T-helper 9 cell (primary cell): ENCODE results near the gene VDAC1.
"Not testable (repeated sequence)": the region's sequence is repeated elsewhere in the genome, so short reads cannot be mapped to it uniquely, and the experiment has no call there.

Experiments used
- DNase-seq: peaks from one replicate; pipeline ENCODE4 v3.0.0-alpha.2; 2020
- total RNA-seq, 2 donors: gene quantifications; one replicate each; lab custom pipeline; 2026; lab: John Stamatoyannopoulos, UW

Gene VDAC1, protein sequence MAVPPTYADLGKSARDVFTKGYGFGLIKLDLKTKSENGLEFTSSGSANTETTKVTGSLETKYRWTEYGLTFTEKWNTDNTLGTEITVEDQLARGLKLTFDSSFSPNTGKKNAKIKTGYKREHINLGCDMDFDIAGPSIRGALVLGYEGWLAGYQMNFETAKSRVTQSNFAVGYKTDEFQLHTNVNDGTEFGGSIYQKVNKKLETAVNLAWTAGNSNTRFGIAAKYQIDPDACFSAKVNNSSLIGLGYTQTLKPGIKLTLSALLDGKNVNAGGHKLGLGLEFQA
- 69.7 to 123 reads per million in 2 donors for total RNA-seq

- DNase-seq = peak; percentile 82
Observed at GRCh38 chr5:134004626-134005416, at the start of gene VDAC1. TSS of gene VDAC1 (minus strand) at chr5:134004975. CDS start at chr5:133993012, 11,963 bp downstream.

DNA sequence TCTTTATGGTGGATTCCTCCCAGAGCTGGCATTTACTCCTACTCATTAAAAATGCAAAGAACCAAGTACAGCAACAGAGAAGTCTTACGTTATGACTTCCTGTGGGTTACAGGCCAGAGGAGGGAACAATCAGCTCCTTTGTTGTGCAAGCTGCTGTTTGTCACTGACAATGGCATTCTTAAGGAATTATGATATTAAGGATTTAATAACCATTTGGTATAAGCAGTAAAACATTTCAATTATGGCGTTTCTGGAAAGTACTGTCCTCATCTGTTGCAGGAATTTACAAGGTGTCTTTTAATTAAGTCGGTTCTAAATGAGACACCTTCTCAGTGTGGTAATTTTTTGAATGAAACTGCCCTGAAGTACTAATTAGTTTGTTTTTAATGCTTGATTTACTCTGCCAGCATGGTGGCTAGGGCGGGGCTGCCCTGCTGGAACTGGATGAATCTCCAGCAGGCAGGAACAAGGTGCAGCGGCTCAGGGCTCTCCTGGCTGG, 49.1 kb upstream of the VDAC1 start:
- DNase-seq = no peak

- no peak for DNase-seq
Observed at GRCh38 chr5:134053314-134053839, 48.6 kb upstream of the VDAC1 start.

DNA sequence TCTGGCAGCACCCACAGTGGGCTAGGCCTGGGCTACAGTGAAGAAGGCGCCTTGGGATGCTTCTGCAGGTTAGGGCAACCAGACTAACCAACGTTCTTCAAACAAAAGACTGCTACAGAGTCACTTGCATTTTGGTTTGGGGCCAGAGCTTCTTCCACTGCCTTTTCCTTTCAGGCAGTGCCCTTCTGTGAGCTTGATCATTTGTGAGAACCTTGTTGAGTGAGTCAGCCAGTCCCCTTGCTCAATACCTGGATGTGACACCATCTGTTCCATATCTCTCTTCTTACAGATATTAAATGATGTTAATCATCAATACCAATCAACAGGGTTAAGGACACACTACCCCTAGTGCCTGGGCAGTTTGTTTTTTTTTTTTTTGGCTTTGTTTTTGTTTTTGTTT, 46.5 kb upstream of the VDAC1 start:
- no peak for DNase-seq

- DNase-seq = no peak
Observed at GRCh38 chr5:134048864-134049263, 44.1 kb upstream of the VDAC1 start.

DNA sequence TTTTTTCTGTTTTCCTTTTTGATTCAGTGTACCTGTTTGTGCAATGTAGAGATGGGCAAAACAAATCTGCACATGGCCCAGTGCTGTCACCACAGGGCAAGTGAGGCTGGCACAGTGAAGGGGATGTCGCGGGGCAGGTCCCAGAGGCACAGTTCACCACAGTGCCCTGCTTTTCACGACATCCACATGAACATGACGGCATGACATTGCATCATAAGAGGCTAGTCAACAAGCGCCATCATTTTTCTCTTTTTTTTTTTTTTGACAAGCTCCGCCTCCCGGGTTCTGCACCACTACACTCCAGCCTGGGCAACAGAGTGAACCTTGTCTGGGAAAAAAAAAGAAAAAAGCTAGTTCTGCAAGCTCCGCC, 42.9 kb upstream of the VDAC1 start:
- DNase-seq = no peak

GRCh38 chr5:134046801-134047686, 42.3 kb upstream of the VDAC1 start:
- no peak for DNase-seq

DNA sequence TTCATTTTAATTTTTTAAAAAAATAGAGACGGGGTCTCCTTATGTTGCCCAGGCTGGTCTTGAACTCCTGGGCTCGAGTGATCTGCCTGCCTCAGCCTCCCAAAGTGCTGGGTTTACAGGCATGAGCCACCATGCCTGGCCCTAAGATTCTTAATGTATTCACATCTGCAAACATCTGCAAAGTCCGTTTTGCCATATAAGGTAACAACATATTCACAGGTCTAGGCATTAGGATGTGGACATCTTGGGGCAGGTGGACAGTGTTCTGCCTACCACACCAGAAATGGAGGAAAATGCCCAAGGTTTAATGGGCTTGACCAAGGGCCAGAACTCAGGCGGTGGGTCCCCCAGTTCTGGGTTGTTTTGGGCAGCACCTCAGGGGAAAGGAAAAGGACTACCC, 41.6 kb upstream of the VDAC1 start:
- no peak for DNase-seq

DNA sequence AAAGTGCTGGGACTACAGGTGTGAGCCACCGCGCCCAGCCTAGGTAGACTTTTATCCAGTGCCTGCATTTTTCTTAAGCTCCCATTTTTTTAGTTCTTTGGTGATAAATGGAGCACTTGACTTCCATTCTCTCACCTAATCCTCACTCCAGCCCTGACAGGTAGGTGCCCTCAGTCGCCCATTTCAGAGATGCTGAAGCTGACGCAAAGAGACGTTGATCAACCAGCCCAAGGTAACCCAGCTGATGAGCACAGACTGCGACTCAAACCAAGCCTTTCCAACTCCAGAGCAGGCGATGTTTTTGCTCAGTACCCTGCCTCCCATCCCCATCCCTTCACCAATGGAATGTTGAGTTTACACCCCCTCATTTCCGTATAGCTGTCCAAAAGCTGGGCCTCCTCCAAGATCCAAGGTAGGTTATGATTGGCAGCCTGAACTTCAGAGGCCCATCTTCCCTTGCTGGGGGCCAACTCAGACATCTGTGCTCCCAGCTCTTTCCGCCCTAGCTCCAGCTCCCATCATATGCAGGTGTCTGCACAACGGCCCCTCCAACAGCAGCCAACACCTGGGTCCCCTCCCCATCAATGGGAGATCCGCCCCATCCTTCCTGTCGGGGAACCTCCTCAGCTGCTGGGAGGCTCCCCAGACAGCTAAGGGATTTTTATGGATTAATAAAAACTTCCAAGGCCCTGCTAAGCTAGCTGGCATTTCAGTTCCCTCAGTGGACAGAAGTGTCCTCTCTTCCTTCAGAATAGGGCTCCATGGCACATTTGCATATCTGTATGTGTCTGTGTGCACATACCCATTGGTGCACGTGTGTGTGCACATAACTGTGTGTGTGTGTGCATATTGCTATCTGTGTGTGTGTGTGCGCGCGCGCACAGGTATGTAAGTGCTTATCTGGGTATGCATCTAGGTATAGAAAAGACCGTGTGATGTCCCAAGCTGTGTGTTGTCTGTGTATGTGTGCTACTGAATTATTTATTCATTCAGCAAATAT, 39.3 kb upstream of the VDAC1 start:
- no peak for DNase-seq

DNA sequence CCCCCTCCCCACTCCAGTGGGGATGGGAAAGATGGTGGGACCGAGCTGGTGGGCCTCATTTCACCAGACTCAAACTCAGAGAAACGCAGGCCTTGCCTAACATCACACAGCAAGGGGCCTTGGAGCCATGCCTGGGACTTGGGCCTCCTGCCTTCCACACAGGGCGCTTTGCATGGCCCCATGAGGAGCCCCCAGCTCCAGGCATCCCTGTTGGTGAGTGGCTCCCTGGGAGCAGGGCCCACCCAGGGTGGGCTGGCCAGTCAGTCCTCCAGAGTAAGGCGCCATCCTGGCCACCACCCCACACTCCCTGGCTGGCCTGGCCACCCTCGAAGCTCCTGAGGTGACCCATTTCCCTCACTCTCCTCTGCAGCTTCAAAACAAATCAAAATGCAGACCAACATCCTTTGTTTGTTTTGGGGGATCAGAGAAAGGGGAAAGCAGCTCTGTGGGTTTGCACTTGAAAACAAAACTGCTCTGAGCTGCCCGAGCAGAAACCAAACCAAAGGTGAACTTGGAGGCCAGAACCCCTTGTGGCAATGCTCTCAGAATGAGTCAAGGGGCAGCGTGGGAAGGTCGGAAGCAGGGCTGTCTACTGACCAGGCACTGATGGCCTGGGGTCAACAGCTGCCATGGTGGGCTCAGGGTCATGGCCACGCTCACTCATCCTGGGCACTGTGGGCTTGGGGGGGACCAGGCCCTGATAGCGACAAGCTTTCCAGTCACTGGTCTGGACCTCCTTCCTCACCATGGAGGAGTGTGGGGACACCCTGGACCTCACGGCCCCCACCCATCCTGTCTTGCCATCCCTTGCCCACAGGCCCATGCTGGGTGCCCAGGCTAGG, 37.0 kb upstream of the VDAC1 start:
- no peak for DNase-seq

DNA sequence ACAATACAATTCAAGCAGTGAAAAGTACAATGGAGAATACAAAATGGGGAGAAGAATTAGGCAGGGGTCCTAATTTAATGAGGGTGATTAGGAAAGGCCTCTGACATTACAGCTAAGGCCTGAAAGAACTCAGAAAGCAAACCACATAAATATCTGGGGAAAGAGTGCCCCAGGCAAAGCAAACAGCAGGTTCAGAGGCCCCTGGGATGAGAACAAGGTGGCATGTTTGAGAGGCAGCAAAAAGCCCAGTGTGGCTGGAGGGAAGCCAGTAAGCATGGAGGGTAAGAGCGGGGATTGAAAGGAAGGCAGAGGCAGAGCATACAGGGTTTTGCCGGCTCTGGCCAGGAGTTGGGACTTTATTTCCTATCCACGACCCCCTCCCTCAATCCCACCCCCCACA, 33.4 kb upstream of the VDAC1 start:
- DNase-seq = no peak

DNA sequence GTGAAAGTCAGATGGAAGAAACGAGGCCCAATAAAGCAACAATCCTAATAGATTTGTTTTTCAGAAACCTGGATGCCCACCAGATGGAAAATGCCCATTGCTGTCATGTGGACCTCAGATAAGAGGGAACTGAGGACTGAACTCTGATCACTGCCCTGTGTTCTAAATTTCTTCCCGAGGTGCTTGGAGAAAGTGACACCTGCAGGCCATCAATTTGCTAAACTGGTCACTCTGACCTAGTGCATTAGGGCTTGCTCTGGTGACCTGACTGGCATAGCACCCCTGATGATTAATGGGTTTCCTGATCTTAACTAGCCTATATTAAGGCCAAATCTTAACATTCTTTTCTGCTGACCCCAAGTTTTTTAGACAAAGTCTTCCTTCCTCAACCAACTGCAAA, 32.4 kb upstream of the VDAC1 start:
- DNase-seq = no peak

DNA sequence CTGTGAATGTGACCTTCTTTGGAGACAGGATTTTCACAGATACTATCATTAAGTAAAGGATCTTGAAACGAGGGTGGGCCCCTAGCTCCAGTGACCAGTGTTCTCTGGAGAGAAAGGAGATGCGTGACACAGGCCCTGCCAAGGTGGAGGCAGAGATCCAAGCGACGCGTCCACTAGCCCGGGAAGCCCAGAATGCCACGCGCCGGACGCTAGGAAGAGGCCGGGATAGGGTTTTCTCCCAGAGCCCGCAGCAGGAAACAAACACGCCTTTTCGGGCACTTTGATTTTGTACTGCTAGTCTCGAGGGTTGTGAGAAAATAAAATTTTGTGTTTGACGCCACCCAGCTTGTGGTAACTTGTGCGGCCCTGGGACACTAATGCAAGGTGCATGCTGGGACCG, 29.6 kb upstream of the VDAC1 start:
- no peak for DNase-seq

DNA sequence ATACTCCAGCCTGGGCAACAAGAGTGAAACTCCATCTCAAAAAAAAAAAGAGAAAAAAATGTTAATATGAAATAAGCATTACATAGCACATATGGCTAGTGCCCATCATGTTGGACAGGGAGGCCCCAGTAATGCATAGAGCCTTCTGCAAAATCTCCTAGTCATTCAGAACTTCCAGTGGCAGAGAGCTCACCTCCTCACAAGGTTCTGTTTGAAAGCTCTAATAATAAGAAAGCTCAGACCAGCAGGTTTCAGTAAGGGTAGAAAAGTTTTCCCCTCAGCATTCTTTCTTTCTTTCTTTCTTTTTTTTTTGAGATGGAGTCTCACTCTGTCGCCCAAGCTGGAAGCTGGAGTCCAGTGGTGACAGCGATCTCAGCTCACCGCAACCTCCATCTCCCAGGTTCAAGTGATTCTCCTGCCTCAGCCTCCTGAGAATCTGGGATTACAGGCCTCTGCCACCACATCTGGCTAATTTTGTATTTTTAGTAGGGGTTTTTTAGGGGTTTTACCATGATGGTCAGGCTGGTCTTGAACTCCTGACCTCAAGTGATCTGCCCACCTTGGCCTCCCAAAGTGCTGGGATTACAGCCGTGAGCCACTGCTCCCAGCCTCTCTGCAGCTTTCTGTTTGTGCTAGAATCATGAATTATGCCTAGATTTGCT, 25.7 kb upstream of the VDAC1 start:
- DNase-seq = not testable (repeated sequence)

GRCh38 chr5:134029156-134029555, 24.4 kb upstream of the VDAC1 start:
- no peak for DNase-seq

DNA sequence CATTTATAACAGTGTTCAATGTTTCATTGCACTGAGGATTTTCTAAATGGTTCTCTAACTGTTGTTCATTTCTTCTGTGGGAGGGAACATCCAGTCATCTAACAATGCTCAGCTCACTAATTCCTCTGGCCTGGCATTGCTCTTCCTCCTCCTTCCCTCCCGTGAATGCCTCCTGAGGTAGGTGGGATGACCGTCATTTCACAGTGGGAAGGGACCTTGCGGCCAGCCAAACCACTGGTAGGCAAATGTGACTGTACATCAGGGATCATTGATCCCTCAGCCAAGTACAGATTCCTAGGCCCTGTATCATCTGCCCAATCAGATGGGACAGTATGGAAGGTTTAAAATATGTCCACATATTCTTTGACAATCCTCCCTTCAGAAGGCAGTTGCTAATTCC, 23.7 kb upstream of the VDAC1 start:
- no peak for DNase-seq

- no peak for DNase-seq
Observed at GRCh38 chr5:134027288-134027615, 22.5 kb upstream of the VDAC1 start.

DNA sequence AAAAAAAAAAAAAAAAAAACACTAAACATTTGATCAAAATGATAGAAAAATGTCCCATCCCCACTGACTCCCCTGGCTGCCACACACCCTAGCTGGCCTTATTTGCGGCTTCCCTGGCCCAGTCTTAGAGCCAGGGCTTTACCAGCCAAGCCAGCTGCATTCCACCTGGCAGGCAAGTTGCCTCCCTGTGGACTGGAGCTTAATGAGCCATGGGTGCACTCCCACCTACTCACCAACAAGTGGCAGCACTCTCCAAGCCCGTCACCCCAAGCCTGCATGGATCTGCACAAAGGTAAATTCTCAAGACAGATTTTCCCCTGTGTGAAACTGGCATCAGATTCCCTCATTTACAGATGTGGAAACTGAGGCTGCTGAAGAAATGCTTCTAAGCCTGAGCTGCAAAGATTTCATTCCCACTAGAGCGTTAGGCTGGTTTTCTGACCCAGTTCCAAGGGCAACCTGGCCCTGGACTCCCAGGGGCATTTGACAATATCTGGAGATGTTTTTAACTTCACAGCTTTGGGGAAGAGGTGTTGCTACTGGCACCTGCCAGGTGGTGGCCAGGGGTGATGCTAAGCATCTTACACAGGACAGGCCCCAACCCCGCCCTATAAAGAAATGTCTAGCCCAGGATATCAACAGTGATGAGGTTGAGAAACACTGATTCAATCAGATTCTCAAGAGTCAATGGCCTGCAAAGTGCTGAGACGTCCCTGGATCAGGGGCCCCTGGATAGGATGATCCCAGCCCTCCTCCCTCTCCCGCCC, 21.9 kb upstream of the VDAC1 start:
- peak; percentile 28 for DNase-seq

DNA sequence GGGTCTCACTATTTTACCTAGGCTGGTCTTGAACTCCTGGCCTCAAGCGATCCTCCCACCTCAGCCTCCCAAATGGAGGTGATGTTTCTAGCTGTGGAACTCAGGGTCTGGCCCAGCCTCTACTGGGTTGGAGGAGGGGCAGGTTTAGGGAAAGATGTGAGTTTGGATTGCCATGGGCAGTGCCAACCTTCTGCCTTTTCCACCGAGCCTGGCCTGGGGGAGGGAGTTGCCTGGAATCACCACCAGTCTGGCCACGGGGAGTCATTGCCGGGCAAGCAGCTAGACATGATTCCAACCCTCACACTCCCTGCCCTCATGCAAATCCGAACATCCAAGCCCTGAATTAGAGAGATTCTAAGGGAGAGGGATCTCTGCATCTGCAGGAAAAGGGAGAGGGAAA, 21.0 kb upstream of the VDAC1 start:
- no peak for DNase-seq
